HCT116 (cell line): Measurements from ENCODE around the gene TLE3.

ENCODE experiments used
- EGR1 ChIP-seq: IDR thresholded peaks from 2 replicates; pipeline ENCODE4 v1.6.1; 2012; ENCODE audit warnings: low read depth
- EZH2 ChIP-seq: fragments of 200-600 bp; sonication (generic); IDR thresholded peaks from 2 replicates; pipeline ENCODE4 v1.6.1; 2017; ENCODE audit warnings: antibody characterized with exemption, mixed run types
- JUND ChIP-seq: IDR thresholded peaks from 2 replicates; pipeline ENCODE4 v1.6.1; 2012
- POLR2A ChIP-seq: IDR thresholded peaks from 2 replicates; pipeline ENCODE4 v1.7.0; 2011; ENCODE audit warnings: borderline replicate concordance; ENCODE audit not compliant: insufficient read depth, insufficient read length; ENCODE audit errors: extremely low read depth
- POLR2AphosphoS5 ChIP-seq: IDR thresholded peaks from 2 replicates; pipeline ENCODE4 v1.6.1; 2011; ENCODE audit warnings: mild to moderate bottlenecking, low read depth, low read length, moderate library complexity
- RAD21 ChIP-seq: IDR thresholded peaks from 2 replicates; pipeline ENCODE4 v1.6.1; 2012; ENCODE audit warnings: low read depth, mild to moderate bottlenecking
- SIN3A ChIP-seq: IDR thresholded peaks from 2 replicates; pipeline ENCODE4 v1.6.1; 2012; ENCODE audit warnings: low read depth
- YY1 ChIP-seq: IDR thresholded peaks from 2 replicates; pipeline ENCODE4 v1.6.1; 2011; ENCODE audit warnings: low read length, low read depth, moderate library complexity, mild to moderate bottlenecking; ENCODE audit not compliant: insufficient replicate concordance; ENCODE audit errors: extremely low read depth
- TF ChIP-seq, protein P1 (sequence below), 3 experiments: fragments of 200-600 bp in 1 of 3; sonication (generic) in 1 of 3; IDR thresholded peaks in 2 of 3; conservative IDR thresholded peaks in 1 of 3; 2 replicates each; pipeline ENCODE4 v1.5.1; 2012 to 2017; ENCODE audit warnings: low read depth in 2 of 3, low read length in 2 of 3, antibody characterized with exemption in 1 of 3, borderline replicate concordance in 1 of 3, control low read depth in 1 of 3, mild to moderate bottlenecking in 1 of 3, mixed read lengths in 1 of 3, mixed run types in 1 of 3, moderate library complexity in 1 of 3; ENCODE audit not compliant: insufficient read depth in 1 of 3

DNA sequence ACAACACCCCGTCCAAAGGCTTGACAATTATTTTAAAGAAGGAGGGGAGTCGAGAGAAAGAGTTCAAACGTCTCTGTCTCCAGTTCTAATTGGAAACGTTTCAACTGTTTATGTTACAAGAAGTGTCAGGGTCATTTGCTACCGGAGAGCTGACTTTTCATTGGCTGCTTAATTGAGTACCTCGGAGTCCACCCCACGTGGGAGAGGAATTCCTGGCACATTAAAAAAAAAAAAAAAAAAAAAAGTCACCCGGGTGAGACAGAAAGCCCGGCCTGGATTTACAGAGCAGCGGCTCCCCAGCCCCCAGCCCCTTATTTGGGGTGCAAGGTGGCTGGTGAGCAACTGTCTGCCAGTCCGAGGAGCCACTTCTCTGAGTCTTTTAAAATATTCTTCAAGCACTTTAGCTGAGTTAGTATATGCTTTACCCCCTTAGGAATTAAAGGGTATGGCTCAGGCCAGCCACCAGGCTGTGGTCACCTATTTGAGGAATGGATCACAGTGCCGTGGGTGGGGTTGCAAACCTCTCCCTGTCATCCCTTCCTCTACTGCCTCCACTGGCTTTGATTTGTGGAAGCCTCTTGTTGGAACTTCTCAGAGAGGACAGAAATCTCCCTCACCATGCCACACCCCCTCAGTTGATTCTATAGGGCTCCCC lies 3.9 kb upstream of the TLE3 start:
- TF ChIP-seq SIN3A (no peak), YY1 (peak; percentile 47), EZH2 (no peak), POLR2AphosphoS5 (no peak), RAD21 (no peak), EGR1 (no peak), POLR2A (no peak), JUND (no peak)
- TF ChIP-seq, protein P1, sequence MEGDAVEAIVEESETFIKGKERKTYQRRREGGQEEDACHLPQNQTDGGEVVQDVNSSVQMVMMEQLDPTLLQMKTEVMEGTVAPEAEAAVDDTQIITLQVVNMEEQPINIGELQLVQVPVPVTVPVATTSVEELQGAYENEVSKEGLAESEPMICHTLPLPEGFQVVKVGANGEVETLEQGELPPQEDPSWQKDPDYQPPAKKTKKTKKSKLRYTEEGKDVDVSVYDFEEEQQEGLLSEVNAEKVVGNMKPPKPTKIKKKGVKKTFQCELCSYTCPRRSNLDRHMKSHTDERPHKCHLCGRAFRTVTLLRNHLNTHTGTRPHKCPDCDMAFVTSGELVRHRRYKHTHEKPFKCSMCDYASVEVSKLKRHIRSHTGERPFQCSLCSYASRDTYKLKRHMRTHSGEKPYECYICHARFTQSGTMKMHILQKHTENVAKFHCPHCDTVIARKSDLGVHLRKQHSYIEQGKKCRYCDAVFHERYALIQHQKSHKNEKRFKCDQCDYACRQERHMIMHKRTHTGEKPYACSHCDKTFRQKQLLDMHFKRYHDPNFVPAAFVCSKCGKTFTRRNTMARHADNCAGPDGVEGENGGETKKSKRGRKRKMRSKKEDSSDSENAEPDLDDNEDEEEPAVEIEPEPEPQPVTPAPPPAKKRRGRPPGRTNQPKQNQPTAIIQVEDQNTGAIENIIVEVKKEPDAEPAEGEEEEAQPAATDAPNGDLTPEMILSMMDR (IDR thresholded peaks at IDR 0.05 in 2 of 3, conservative IDR thresholded peaks at IDR 0.05 in 1 of 3; ENCODE audit: borderline replicate concordance in 1 of 3, insufficient read depth in 1 of 3, low read depth in 2 of 3, low read length in 2 of 3): no peak
